CD4-positive, CD25-positive, alpha-beta regulatory T cell (primary cell): ENCODE results near the gene CREG2. TPM values are rescaled to one million over a fixed set of nuclear protein-coding genes. Genes with fewer than 3 reads are reported as not detected.

Source experiments
- ATAC-seq, 2 donors: fragments of 150-1000 bp; cut with Tn5 transposase; one replicate each; pipeline ENCODE4 v1.10.0; 2021; ENCODE audit warnings: low read depth in 2 of 2, moderate number of reproducible peaks in 2 of 2, moderate library complexity in 1 of 2
- DNase-seq, 3 donors: peaks; one replicate each; pipeline versions ENCODE4 v3.0.0 to v3.0.0-alpha.2; 2012 to 2022; ENCODE audit warnings: mixed read lengths in 1 of 3
- H3K27ac ChIP-seq: one replicate; pipeline ENCODE4 v1.7.0; 2013; ENCODE audit warnings: mild to moderate bottlenecking, low read length; ENCODE audit not compliant: insufficient read depth, poor library complexity, severe bottlenecking
- H3K27me3 ChIP-seq: one replicate; pipeline ENCODE4 v1.7.0; 2013; ENCODE audit warnings: low read length; ENCODE audit not compliant: control insufficient read depth, insufficient read depth
- H3K36me3 ChIP-seq: one replicate; pipeline ENCODE4 v1.7.0; 2013; ENCODE audit warnings: mild to moderate bottlenecking, low read length, moderate library complexity; ENCODE audit not compliant: control insufficient read depth, insufficient read depth
- H3K4me1 ChIP-seq: 2 replicates; pipeline ENCODE4 v1.7.0; 2013; ENCODE audit warnings: mild to moderate bottlenecking, low read length; ENCODE audit not compliant: insufficient read depth, control insufficient read depth, poor library complexity, severe bottlenecking
- H3K4me3 ChIP-seq: one replicate; pipeline ENCODE4 v1.7.0; 2013; ENCODE audit warnings: low read depth, mild to moderate bottlenecking, low read length, moderate library complexity
- H3K9me3 ChIP-seq, 2 experiments: 1 replicate in 1 of 2; 2 replicates in 1 of 2; pipeline ENCODE4 v1.7.0; 2013; ENCODE audit warnings: low read length in 2 of 2, mild to moderate bottlenecking in 1 of 2, moderate library complexity in 1 of 2; ENCODE audit not compliant: control insufficient read depth in 2 of 2
- H3K27ac Mint-ChIP-seq, 3 donors: one replicate each; pipeline ENCODE4 v1.8.0; 2020 to 2022; ENCODE audit warnings: mild to moderate bottlenecking in 3 of 3, mixed read lengths in 3 of 3, moderate library complexity in 2 of 3
- H3K27me3 Mint-ChIP-seq: one replicate; pipeline ENCODE4 v1.8.0; 2022; ENCODE audit warnings: mild to moderate bottlenecking, mixed read lengths
- H3K36me3 Mint-ChIP-seq: one replicate; pipeline ENCODE4 v1.8.0; 2020; ENCODE audit warnings: mixed read lengths
- H3K4me1 Mint-ChIP-seq, 4 donors: one replicate each; pipeline ENCODE4 v1.8.0; 2020 to 2022; ENCODE audit warnings: mixed read lengths in 4 of 4, mild to moderate bottlenecking in 1 of 4
- H3K4me3 Mint-ChIP-seq, 4 donors: one replicate each; pipeline ENCODE4 v1.8.0; 2020 to 2022; ENCODE audit warnings: mild to moderate bottlenecking in 4 of 4, mixed read lengths in 4 of 4, moderate library complexity in 3 of 4
- H3K9me3 Mint-ChIP-seq, 7 donors: one replicate each; pipeline ENCODE4 v1.8.0; 2020 to 2022; ENCODE audit warnings: mixed read lengths in 7 of 7, mild to moderate bottlenecking in 3 of 7, moderate library complexity in 2 of 7
- polyA plus RNA-seq, 4 donors: library from polyadenylated mRNA; unstranded; fragments of 300-500 nt; fragmentation: Illumina TruSeq; gene quantifications; one replicate each; pipeline ENCODE4 v1.2.3, GENCODE V29; 2021
- total RNA-seq: library from RNA; stranded (reverse); gene quantifications from one replicate; pipeline ENCODE4 v1.2.3, GENCODE V29; 2022

Gene CREG2
- total and polyA plus RNA-seq, 5 donors from 2014 or later, result 2.1 to 5.2 (median 2.6) TPM

GRCh38 chr2:101341901-101342624 is 45.2 kb downstream of the CREG2 start:
- H3K27ac ChIP-seq, result no peak overlapping the region
- H3K36me3 ChIP-seq, result no peaks in the 10 kb centered on the region
- Mint-ChIP-seq H3K36me3 (no peaks in the 10 kb centered on the region), H3K9me3 (no peaks in the 10 kb centered on the region), H3K27me3 (peaks cover 10% of the 10 kb centered on the region), H3K4me3 (peak overlapping the region in 2 of 4 donors; percentile 48 to 61), H3K4me1 (peaks cover 15 to 27% (median 22%) of the 10 kb centered on the region in 4 donors), H3K27ac (peak overlapping the region; percentile 3 to 86 (median 45))
- no peaks in the 10 kb centered on the region for H3K9me3 ChIP-seq
- H3K4me1 ChIP-seq, result peaks cover 13% of the 10 kb centered on the region
- H3K27me3 ChIP-seq, result no peaks in the 10 kb centered on the region
- H3K4me3 ChIP-seq, result no peak overlapping the region
- peak; percentile 56 to 78 (median 65) for DNase-seq
- ATAC-seq, result peak in 1 of 2 donors; percentile 65

- Histone ChIP-seq H3K9me3 (no peaks in the 10 kb centered on the region), H3K36me3 (no peaks in the 10 kb centered on the region), H3K27me3 (no peaks in the 10 kb centered on the region), H3K27ac (no peak overlapping the region), H3K4me1 (peaks cover 13% of the 10 kb centered on the region), H3K4me3 (peak overlapping the region; percentile 40)
- H3K27ac Mint-ChIP-seq, result peak overlapping the region in 2 of 3 donors; percentile 3 to 86
- DNase-seq (peak in 1 of 3 donors; percentile 61), ATAC-seq (no peak)
- peaks cover 15 to 27% (median 22%) of the 10 kb centered on the region in 4 donors for H3K4me1 Mint-ChIP-seq
- no peaks in the 10 kb centered on the region for H3K36me3 Mint-ChIP-seq
- peaks cover 10% of the 10 kb centered on the region for H3K27me3 Mint-ChIP-seq
- no peaks in the 10 kb centered on the region for H3K9me3 Mint-ChIP-seq
- H3K4me3 Mint-ChIP-seq, result peak overlapping the region in 1 of 4 donors; percentile 61
Observed at GRCh38 chr2:101341421-101341820, 45.9 kb downstream of the CREG2 start.

- peak in 1 of 3 donors; percentile 74 for DNase-seq
- Mint-ChIP-seq H3K9me3 (no peaks in the 10 kb centered on the region), H3K27me3 (peaks cover 11% of the 10 kb centered on the region), H3K4me3 (no peak overlapping the region), H3K4me1 (peaks cover 15 to 27% (median 22%) of the 10 kb centered on the region in 4 donors), H3K36me3 (no peaks in the 10 kb centered on the region), H3K27ac (no peak overlapping the region)
- Histone ChIP-seq H3K36me3 (no peaks in the 10 kb centered on the region), H3K27me3 (no peaks in the 10 kb centered on the region), H3K4me3 (no peak overlapping the region), H3K9me3 (no peaks in the 10 kb centered on the region), H3K27ac (no peak overlapping the region), H3K4me1 (peaks cover 13% of the 10 kb centered on the region)
- no peak for ATAC-seq
Observed at GRCh38 chr2:101340141-101340551, 47.2 kb downstream of the CREG2 start.

GRCh38 chr2:101339266-101339880 is 47.9 kb downstream of the CREG2 start:
- Histone ChIP-seq H3K4me1 (peaks cover 13% of the 10 kb centered on the region), H3K27ac (no peak overlapping the region), H3K9me3 (no peaks in the 10 kb centered on the region), H3K27me3 (no peaks in the 10 kb centered on the region), H3K4me3 (no peak overlapping the region), H3K36me3 (no peaks in the 10 kb centered on the region)
- no peak for ATAC-seq
- Mint-ChIP-seq H3K27ac (no peak overlapping the region), H3K4me3 (no peak overlapping the region), H3K9me3 (no peaks in the 10 kb centered on the region), H3K27me3 (peaks cover 13% of the 10 kb centered on the region), H3K36me3 (no peaks in the 10 kb centered on the region), H3K4me1 (peaks cover 15 to 27% (median 22%) of the 10 kb centered on the region in 4 donors)
- no peak for DNase-seq

- Histone ChIP-seq H3K27ac (no peak overlapping the region), H3K27me3 (no peaks in the 10 kb centered on the region), H3K9me3 (no peaks in the 10 kb centered on the region), H3K36me3 (no peaks in the 10 kb centered on the region), H3K4me1 (peaks cover 18% of the 10 kb centered on the region), H3K4me3 (no peak overlapping the region)
- DNase-seq (no peak), ATAC-seq (no peak)
- Mint-ChIP-seq H3K36me3 (no peaks in the 10 kb centered on the region), H3K4me3 (no peak overlapping the region), H3K9me3 (no peaks in the 10 kb centered on the region), H3K27ac (no peak overlapping the region), H3K27me3 (peaks cover 13% of the 10 kb centered on the region), H3K4me1 (peaks cover 15 to 34% (median 22%) of the 10 kb centered on the region in 4 donors)
Observed at GRCh38 chr2:101337877-101338276, 49.4 kb downstream of the CREG2 start.

- no peak for DNase-seq
- Mint-ChIP-seq H3K4me1 (peaks cover 0 to 24% (median 11%) of the 10 kb centered on the region in 4 donors), H3K4me3 (no peak overlapping the region), H3K27me3 (peaks cover 4% of the 10 kb centered on the region), H3K27ac (peak overlapping the region in 1 of 3 donors; percentile 65), H3K36me3 (no peaks in the 10 kb centered on the region), H3K9me3 (no peaks in the 10 kb centered on the region)
- no peak for ATAC-seq
- Histone ChIP-seq H3K4me1 (peaks cover 43% of the 10 kb centered on the region), H3K36me3 (no peaks in the 10 kb centered on the region), H3K27me3 (no peaks in the 10 kb centered on the region), H3K4me3 (no peak overlapping the region), H3K9me3 (no peaks in the 10 kb centered on the region), H3K27ac (no peak overlapping the region)
Observed at GRCh38 chr2:101332885-101333766, 54.2 kb downstream of the CREG2 start.

- Histone ChIP-seq H3K27ac (peak overlapping the region; percentile 18), H3K4me1 (peaks cover 50% of the 10 kb centered on the region), H3K4me3 (no peak overlapping the region), H3K36me3 (no peaks in the 10 kb centered on the region), H3K27me3 (no peaks in the 10 kb centered on the region), H3K9me3 (peaks cover 0 to under 1% of the 10 kb centered on the region in 2 experiments)
- no peak for DNase-seq
- Mint-ChIP-seq H3K4me1 (peaks cover 0 to 20% (median 10%) of the 10 kb centered on the region in 4 donors), H3K36me3 (no peaks in the 10 kb centered on the region), H3K27ac (peak overlapping the region in 2 of 3 donors; percentile 90), H3K9me3 (no peaks in the 10 kb centered on the region), H3K4me3 (peak overlapping the region in 2 of 4 donors; percentile 65 to 67), H3K27me3 (peaks cover 4% of the 10 kb centered on the region)
- no peak for ATAC-seq
Observed at GRCh38 chr2:101331202-101331601, 56.1 kb downstream of the CREG2 start.
